Dermis microvascular lymphatic vessel endothelial cell (primary cell): ENCODE results near the gene KRTAP12-3. TPM values are rescaled to one million over a fixed set of nuclear protein-coding genes. Genes with fewer than 3 reads are reported as not detected.
"Not testable (repeated sequence)": the region's sequence is repeated elsewhere in the genome, so short reads cannot be mapped to it uniquely, and the experiment has no call there.

Experiments
- DNase-seq, 2 donors: peaks; one replicate each; pipeline versions ENCODE4 v3.0.0 to v3.0.0-alpha.2; 2010; ENCODE audit warnings: low read depth in 2 of 2
- total RNA-seq: library from RNA; depleted of rRNA; stranded (reverse); fragments of >200 nt; gene quantifications from 2 replicates; pipeline ENCODE4 v1.2.1, GENCODE V29; 2014

The KRTAP12-3 gene
- total RNA-seq, 1 donor from 2014 or later = not detected

DNA sequence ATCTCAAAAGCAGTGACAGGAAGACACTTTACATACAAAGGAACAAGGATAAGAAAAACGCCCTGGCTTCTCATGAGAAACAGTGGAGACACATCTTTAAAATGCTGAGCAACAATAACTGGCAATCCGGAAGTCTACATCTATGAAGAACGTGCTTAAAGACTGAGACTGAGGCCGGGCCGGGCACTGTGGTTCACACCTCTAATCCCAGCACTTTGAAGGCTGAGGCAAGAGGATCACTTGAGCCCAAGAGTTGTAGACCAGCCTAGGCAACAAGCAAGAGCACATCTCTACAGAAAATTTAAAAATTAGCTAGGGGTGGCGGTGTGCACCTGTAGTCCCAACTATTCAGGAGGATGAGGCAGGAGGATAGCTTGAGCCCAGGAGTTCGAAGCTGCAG is 26.3 kb downstream of the KRTAP12-3 start:
- DNase-seq = no peak

DNA sequence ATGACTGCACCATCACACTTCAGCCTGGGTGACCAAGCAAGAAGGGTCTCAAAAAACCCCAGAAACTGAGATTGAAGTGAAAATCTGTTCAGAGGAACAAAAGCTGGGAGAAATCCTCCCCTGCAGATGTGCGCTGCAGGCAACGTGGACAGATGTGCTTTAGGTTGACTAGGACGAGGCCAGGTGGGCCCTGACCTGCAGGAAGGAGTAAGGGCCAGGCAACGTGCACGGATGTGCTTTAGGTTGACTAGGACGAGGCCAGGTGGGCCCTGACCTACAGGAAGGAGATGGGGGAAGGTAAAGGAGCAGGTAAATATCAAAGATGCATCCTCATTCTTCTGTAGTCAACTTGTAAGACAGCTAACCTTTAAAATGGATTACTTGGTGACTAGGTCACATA is 26.8 kb downstream of the KRTAP12-3 start:
- DNase-seq = no peak

DNA sequence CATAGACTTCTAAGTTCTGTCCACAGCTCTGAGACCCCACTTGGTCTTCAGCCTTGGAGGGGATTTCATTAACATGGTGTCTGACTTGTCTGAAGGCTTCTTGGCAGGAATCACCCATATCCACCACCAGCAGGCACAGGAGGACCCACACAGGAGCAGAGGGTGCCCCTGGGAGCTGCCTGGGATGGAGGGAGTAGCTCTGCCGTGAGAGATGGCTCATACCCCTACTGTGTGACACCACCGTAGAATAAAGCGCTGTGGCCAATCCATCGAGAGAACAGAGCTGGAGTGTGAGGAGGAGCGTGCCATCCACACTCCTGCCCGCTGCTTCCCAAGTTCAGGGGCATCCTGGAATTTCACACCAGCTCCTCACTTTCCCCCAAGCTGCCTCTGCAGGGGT is 27.3 kb downstream of the KRTAP12-3 start:
- not testable (repeated sequence) for DNase-seq

DNA sequence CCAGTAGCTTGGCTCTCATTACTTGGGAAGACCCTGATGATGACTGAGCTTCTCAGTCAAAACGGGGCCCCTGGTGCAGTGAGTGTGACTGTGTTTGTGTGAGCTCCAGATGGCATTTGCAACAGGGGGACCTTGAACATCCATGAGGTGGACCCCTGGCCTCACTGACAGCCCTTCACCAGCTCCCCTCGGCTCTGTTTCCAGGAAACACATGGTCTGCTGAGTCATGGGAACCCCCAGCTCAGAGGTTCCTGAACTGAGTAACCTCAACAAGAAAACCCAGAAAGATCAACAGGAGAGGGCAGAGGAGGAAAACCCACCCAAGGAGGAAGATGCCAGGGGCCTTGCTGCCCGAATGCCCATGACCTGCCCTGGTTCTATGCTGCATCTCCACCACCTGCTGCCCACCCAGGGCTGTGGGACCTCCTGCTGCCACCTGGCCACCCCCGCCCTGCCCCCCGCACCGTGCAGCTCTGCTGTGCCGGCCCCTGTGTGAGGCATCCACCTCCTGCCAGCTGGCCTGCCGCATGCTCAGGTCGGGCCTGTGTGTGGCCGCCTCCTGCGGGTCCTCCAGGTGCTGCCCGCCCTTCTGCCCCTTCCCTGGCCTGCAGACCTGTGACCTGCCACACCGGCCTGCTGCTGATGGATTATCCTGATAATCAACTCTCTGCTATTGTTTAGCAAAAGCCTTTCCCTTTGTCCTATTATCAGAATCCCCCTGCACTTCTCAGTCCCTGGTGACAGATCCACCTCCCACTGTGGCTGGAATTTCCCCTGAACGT is 28.5 kb downstream of the KRTAP12-3 start:
- peak; percentile 38 to 57 for DNase-seq

DNA sequence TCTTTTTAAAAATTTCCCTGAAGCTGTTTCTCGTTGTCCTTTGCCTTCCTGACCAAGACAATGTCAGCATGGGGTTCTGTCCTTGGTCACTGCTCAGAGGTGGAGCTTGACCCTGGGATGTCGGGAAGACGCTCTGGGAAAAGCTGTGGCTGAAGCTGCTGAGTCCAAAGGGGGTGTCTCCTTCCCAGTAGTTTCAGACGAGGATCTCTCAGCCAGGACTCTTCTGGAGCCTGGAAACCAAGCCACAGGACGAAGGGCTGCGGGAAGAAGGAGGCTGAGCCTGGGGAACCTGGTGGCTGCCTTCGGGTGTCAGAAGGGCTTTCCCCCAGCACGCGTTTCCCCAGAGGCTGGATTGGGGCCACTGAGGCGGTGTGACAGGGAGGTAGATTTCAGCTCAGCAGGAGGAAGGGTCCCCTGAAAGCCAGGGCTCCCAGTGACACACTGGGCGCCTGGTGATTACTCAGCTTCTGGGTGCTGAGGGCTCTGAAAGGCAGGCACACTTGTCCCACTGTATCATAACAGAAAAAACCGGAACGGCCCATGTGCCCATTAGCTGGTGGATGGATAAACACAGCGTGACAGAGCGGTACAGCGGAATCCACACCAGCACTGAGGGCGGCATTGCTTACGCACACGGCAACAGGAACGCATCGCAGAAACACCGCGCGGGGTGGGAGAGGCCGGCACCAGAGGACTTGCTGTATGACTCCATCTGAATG is 29.3 kb downstream of the KRTAP12-3 start:
- DNase-seq = no peak

DNA sequence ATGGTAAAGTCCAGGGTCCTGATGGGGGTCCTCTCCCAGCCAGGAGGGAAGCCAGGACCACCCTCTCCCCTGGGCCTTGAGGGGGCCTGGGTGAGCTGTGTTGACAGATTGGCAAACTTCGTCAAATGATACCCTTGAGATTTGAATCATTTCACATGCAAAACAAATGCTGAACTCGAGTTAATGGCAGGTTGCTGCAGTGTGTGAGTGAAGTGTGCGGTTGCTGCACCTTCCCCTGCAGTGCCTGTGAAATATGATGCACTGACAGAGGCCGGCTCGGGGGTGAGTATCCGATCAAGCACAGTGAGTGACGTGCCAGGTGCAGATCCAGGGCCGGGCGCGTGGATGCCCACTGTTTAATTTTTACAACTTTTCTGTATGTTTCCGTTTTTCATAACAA is 29.9 kb downstream of the KRTAP12-3 start:
- DNase-seq = no peak

DNA sequence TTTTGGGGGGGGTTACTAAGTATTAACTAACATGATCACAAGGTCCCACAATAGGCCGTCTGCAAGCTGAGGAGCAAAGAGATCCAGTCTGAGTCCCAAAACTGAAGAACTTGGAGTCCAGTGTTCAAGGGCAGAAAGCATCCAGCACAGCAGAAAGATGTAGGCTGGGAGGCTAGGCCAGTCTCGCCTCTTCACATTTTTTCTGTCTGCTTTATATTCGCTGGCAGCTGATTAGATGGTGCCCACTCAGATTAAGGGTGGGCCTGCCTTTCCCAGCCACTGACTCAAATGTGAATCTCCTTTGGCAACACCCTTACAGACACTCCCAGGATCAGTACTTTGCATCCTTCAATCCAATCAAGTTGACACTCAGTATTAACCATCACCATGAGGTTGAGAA is 32.0 kb downstream of the KRTAP12-3 start:
- DNase-seq = not testable (repeated sequence)

DNA sequence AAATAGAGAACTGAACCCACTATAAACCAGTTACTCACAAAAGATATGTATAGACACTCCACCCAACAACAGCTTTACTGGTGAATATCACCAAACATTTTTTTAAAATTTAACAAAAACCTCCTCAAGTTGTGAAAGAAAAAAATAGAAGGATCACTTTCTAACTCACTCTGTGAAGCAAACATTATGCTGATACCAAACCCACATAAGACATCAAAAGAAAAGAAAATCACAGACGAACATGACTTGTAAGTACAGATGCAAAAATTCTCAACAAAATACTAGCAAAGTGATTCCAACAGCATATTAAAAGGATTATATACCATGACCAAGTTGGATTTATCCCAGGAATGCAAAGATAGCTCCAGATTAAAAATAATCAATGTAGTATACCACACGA is 34.0 kb downstream of the KRTAP12-3 start:
- no peak for DNase-seq

DNA sequence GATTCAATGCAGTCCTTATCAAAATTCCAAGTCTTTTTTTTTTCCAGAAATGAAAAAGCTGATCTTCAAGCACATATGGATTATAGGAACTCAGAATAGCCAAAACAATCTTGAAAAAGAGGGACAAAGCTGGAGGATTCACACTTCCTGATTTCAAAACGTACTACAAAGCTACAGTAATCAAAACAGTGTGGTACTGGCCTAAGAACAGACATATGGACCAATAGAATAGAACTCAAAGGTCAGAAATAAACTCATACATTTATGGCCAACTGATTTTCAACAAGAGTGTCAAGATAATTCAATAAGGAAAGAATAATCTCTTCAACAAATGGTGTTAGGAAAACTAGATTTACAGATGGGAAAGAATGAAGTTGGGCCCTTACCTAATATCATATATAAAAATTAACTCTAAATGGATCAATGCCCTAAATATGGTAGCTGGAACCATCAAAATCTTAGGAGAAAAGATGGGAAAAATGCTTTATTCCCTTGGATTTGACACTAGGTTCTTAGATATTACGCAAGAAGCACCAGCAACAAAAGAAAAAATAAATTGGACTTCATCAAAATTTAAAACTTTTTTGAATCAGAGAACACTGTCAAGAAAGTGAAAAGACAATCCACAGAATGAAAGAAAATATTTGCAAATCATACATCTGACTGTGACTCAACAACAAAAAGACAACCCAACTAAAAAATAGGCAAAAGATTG is 35.2 kb downstream of the KRTAP12-3 start:
- no peak for DNase-seq

DNA sequence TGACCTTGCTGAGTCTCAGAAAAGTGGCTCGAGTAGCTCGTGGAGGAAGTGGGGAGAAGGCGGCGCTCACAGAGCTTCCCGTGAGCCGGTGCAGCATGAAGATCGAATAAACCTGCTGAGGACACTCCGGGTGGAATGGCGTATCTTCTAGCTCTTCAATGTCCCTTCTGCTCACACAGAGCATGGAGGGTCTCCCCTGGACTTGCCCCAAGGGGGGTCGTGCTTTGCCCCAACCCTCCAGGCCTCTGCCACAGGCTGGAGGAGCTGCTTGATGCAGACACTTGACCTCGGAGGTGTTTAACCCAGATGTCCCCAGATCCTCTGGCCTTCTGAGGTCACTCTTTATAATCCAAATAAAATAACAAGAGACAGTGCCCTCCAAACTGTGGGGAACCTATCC is 37.0 kb downstream of the KRTAP12-3 start:
- DNase-seq = no peak

DNA sequence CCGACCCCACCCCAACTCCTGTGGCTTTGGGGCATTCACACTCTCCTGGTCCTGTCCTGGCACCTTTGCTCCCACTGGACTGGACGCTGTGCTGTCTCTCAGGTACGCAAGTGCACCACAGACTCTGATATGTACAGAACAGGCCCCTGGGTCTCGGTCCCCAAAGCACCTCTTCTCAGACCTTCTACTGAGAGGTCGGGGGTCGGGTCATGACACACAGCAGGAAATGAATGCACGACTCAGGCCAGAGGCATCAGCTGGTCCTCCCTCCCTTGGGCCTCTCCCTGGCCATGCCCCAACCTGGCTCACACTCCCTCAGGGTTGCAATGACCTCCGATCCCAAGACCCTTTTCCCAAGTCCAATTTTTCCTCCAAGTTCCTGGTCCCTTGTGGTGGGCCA is 37.5 kb downstream of the KRTAP12-3 start:
- no peak for DNase-seq

DNA sequence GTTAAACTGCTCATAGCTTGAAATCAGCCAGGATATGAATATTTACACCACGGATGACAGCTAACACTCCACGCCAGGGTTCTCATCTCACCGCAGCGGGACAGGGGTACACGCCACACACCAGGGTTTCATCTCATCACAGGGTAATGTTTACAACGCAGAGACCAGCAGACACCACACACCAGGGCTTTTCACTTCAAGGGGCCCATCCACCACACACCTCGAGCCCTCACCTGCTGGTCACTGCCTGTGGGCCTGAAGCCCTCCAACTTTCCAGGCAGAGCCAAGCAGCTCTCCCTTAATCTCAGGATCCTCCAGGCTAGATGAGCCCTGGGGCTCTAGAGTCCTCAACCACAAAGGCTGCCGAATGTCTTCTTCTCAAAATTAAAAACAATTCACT is 37.9 kb downstream of the KRTAP12-3 start:
- DNase-seq = no peak

DNA sequence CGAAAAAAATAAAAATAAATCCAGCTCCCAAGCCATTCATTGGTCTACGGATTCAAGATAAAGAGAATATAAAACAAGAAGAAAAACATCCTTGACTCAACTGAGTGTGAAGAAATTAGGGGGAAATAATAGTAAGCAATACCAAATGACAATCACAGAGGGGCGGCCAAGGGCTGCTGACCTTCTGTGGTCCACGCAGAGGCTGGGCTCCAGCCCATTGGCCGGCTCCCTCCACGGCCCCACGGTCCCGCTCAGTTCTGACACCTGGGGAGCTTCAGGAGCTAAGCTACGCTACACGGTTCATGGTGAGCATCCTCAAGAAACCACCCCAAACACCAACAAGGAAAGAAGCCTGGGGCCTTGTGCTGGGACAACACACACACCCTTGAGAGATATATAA is 38.8 kb downstream of the KRTAP12-3 start:
- no peak for DNase-seq

DNA sequence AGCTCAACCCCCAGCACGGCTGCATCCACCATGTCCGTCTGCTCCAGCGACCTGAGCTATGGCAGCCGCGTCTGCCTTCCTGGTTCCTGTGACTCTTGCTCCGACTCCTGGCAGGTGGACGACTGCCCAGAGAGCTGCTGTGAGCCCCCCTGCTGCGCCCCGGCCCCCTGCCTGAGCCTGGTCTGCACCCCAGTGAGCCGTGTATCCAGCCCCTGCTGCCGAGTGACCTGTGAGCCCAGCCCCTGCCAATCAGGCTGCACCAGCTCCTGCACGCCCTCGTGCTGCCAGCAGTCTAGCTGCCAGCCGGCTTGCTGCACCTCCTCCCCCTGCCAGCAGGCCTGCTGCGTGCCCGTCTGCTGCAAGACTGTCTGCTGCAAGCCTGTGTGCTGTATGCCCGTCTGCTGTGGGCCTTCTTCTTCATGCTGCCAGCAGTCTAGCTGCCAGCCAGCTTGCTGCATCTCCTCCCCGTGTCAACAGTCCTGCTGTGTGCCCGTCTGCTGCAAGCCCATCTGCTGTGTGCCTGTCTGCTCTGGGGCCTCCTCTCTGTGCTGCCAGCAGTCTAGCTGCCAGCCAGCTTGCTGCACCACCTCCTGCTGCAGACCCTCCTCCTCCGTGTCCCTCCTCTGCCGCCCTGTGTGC is 39.6 kb downstream of the KRTAP12-3 start, which contains the start of gene KRTAP10-12:
Gene KRTAP10-12 (plus strand): TSS at position 1 of the 639 bp plus-strand sequence. CDS start 30 bp downstream, at position 31.
- DNase-seq = not testable (repeated sequence)

DNA sequence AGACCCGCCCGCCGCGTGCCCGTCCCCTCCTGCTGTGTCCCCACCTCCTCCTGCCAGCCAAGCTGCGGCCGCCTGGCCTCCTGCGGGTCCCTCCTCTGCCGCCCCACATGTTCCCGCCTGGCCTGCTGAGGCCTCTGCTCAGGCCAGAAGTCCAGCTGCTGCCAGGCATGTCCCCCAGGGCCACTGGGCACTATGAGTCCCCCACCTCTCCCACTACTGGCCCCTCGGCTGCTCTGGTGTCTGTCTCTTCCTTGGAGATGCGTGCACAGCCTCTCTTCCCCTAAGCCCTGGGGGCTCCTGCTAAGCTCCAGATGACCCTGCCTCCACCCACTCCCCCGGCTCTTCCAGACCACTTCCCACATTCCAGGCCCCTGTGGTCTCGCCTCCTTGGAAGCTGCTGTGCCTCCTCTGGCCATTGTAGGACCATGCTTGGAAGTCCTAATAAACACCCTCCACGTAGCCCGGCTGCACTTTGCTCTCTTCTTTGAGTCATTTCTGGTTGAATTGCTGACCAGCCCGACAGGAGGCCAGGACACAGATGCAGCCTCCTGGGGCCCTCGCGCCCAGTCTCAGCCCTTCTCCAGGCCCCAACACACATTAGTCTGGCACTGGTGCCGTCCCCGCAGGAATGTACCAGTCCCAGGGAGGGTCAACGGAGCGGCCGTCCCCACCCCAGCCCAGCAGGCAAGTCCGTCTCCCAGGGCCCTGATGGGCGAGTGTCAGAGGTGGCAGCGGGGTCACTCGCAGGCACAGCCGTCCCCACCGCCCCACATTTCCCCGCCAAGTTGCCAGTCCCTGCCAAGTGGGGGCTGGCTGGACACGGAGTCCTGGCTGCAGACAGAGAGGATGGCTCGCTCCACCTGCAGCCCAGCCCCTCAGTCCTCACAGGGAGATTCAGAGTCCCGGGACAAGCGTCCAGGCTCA is 40.3 kb downstream of the KRTAP12-3 start:
- DNase-seq = no peak

DNA sequence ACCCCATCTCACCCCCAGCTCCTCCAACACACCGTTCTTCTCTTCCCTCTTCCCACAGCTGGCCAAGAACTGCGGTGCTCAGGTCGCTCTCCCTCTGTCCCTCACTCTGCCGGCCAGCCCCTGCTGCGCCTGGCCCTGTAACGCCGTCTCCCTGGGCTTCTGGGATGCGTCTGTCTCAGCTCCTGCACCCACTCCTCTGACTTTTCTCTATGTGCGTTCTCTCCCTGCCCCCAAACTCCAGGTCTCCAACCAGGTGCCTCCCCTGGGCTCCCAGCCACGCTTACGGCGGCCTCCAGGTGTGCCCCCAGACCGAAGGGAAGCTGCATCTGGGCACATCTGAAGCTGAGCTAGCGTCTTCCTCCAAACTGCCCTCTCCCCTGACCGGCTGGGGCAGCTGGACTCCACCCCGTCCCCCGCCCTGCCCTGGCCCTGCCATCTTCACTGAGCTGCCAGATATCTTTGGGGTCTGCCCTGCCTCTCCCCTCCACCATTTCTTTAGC is 41.8 kb downstream of the KRTAP12-3 start:
- DNase-seq = no peak

DNA sequence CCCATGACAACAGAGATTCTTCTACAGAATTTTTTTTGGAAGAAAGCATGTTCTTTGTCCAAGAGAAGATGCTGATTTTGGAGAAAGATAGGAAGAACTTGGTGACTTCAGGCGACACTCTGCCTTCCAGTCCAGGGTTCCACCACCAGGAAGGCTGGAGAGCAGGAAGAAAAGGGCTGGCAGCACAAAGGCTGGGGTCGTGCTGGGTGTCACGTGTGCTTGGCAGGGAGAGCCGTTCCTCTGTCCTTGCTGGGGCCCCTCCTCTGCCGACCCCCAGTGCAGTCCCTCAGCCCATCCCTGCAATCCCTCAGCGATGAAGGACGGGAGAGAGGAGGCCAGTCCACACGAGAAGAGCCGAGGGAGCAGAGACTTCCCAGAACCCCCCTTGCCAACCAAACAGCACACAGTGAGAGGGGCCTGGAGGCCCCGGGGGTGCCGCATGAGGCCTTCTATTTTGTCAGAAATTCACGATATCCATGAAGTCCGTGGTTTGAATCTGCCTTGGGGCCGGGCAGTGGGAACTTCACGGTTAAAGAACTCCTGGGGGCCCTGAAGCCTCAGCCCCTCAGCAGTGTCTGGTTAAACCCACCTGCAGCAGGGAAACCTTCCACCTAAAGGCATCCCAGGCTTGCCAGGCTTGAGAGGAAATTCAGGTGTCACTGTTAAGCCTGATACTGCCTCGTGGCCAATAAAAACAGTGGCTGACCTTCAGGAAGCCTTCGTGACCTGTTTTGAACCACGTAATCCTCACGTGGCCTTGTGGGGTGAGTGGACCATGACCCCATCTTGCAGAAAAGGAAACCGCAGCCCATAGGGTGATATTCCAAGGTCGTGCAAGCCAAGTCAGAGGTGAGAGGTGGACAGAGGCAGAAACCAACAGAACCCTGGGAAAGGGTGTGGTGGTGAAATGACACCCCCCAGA is 42.6 kb downstream of the KRTAP12-3 start:
- no peak for DNase-seq

DNA sequence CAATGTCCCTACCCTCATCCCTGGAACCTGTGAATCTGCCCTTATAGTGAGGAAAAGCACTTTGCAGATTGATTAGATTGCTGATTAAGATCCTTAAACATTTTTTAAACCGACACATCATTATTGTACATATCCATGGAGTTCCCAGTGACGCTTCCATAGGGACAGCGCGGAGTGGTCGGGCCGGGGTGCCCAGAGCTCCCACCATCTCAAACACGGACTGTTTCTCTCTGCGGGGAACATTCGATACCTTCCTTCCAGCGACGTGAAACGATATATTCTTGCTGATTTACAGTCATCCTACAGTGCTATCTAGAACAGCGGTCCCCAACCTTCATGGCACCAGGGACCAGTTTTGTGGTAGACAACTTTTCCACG is 43.3 kb downstream of the KRTAP12-3 start:
- DNase-seq = no peak

DNA sequence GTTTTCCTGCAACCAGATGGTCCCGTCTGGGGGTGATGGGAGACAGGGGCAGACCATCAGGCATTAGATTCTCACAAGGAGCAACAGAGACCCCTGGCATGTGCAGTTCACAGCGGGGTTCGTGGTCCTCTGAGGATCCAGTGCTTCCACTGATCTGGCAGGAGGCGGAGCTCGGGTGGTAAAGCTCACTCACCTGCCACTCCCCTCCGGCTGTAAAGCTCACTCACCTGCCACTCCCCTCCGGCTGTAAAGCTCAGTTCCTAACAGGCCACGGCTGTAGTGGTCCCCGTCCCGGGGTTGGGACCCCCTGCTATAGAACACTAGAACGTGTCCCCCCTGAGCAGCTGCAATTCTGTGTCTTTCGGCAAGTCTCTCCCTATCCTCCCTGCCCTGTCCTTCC is 43.8 kb downstream of the KRTAP12-3 start:
- no peak for DNase-seq
